Measurements from ENCODE around the gene CARS2.
"Not testable (repeated sequence)": the region's sequence is repeated elsewhere in the genome, so short reads cannot be mapped to it uniquely, and the experiment has no call there.

DNA sequence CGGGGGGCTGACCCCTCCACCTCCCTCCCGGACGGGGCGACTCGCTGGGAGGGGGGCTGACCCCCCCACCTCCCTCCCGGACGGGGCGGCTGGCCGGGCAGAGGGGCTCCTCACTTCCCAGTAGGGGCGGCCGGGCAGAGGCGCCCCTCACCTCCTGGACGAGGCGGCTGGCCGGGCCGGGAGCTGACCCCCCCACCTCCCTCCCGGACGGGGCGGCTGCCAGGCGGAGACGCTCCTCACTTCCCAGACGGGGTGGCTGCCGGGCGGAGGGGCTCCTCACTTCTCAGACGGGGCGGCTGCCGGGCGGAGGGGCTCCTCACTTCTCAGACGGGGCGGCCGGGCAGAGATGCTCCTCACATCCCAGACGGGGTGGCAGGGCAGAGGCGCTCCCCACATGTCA, 99.6 kb downstream of the CARS2 start:
- not testable (repeated sequence) for TF ChIP-seq CTCF, POLR2A (IDR thresholded peaks at IDR 0.05)

Data from testis (tissue), 2 donors.